Glomerular visceral epithelial cell (primary cell): ENCODE data around the gene DENND1C.
A peak's percentile ranks its signal among the peaks of the same experiment; 100 is the strongest.

ENCODE experiments used
- DNase-seq: peaks from one replicate; pipeline ENCODE4 v3.0.0-alpha.2; 2016; ENCODE audit errors: extremely low spot score

Gene DENND1C

DNA sequence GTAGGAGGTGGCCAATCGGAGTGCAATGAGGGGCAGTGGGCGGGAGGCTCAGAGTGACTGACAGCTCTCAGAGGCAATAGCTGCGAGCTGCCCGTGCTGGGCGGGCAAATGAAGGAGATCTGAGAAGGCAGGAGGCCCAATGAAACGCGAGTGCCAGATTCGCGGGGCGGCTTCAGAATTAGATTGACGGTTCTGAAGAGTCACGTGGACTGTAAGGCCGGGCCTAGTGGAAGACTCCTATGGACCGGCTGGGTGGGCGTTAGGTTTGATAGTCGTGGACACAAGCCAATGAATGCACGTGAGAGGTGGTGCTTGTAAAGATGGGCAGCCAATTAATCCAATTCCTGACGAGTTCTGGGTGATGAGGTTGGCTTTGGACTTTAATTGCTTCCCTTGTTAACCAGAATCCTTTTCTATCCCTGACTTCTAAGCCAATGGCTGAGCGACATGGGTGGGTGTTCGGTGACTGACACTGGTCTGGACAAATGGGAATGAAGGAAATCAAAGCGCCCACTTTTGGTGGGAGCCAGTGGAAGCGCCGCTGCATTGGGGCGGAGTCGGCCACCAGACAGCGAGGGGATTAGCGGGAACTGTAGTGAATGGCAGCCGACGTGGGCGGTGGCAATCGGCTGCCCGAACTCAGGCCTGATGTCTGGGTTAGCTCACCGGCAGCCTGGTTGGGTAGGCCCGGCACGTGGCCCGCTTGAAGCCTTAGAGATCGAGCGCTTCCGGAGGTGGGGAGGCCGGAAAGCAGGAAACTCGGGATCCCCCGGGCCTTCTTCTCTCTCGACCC, 56.5 kb downstream of the DENND1C start:
- DNase-seq: peak; percentile 100

DNA sequence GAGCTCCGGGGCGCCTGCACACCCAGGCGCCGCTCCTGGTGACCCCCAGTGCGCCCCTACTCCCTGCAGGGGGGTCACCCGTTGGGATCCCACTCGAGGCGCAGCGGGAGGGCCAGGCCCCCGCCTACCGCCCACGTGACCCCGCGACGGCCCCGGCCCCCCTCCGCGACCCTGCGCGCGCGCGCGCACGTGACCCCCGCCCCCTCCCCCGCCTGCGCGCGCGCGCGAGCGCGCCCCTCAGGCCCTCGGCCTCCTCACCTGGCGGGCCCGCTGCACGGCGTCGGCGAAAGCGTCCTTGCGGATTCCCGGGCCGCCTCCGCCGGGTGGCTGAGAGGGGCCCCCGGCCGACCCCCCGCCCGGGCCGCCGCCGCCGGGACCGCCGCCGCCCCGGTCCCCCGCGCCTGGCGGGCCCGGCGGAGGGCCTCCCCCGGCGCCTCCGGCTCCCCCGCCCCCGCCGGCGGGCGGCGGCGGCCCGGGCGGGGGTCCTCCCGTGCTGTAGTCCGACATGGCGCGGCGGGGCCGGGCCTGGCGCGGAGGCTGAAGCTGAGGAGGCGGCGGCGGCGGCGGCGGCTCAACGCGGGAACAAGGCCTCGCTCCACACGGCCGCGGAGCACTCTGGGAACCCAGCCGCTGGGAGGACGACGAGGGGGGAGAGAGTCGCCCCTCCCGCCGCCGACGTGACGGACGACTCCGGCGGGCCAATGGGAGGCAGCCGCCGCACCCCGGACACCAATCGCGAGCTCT, 57.2 kb downstream of the DENND1C start, which contains the start of gene KHSRP:
Gene KHSRP (minus strand): TSS at position 617 of the 744 bp plus-strand sequence. CDS start 110 bp downstream, at position 507.
- DNase-seq: peak; percentile 22

GRCh38 chr19:6423499-6424194, 57.9 kb downstream of the DENND1C start:
- peak; percentile 56 for DNase-seq

DNA sequence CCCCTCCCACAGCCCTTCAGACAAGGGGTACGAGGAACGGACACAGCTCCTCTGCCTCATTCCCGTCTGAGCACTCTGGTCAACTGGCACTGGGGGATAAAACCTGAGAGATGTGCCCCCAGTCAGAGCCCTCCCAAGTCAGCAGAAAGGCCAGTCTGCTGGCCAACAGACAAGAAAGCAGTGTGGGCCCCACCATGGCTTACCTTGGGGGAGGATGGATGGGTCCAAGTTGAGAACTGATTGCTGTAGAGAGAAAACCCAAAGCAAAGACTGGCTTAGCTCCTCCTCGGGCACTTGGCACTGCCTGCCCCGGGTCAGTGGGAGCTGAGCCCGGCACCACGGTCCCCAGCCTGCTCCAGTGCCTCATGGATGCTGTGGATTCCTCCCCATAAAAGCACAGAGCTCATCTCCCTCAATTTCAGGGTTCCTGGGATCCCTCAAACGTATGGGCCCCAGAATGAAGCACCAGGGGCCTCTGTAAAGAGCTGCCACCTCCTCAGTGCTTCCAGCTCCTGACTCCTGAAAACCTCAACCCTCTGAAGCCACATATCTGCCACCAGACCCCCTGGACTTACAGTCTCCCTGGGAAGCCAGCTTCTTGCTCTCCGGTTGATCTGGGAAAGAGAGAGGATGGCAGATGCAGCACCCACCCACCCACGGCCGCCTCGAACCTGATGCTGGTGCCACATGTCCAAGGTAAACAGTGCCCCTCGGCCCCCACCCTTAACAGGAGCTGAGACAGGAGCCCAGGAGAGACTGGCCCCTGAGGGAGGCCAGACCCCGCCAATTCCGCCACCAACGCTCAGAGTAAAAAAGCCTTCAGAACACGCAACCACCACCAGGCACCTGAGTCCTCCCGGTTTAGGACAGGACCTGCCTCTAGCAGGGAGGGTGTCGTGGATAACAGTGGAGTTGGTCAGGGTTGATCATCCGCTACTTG, 60.2 kb downstream of the DENND1C start:
- DNase-seq: no peak

DNA sequence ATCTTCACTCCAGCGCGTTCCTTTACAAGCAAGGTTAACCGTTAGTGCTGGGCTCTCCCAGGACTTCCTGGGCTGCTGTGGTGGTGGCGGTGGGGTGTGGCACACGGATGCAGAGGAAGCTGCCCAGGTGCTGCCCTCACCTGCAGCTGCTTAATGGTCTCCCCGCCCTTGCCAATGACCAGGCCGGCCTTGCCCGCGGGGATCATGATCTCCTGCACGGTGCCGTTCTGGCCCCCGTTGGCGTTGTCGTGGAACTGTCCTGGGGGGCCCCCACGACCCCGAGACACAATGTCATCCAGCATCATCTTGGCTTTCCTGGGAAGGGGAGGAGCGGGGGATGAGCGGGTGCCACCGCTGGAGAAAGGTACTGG, 63.0 kb downstream of the DENND1C start:
- no peak for DNase-seq

DNA sequence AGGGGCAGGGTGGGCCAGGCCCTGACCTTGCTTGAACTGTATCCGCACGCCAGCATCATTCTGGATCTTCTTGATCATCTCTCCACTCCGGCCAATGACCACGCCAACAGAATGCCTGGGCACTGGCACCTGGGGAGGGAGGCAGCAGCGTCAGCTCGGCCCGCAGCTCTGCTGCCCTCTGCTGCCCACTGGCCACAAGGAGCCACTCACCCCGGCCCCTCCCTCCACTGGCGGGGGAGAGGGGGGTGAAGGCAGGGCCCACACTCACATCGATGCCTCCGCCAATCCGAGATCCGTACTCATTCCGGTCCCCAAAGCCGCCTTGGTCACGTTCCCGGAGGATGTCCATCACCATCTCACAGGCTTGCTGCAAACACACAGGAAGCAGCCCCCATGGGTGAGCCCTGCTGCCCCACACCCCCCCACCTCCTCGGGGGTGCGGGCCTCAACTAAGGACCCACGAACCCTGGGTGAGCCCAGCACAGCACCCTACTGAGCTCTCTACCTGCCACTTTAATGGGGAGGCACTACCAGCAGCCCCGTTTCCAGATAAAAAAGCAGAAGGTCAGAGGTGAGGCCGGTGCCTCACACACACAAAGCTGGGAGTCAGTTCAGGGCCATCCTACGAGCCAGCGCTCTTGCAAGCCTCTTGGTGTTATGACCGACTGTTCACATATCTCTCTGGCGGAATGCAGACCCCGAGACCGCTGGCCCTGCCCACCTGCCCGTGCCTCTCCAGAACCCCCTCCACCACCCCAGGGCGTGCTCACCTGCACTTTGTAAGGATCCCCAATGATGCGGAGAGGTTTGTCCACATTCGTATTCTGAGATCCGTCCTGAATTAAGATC, 63.6 kb downstream of the DENND1C start:
- peak; percentile 21 for DNase-seq
